ENCODE results near the gene JPH2.
A peak's percentile ranks its signal among the peaks of the same experiment; 100 is the strongest.
"Not testable (repeated sequence)": the region's sequence is repeated elsewhere in the genome, so short reads cannot be mapped to it uniquely, and the experiment has no call there.

JPH2 gene

GRCh38 chr20:44187054-44187771, at the start of gene JPH2:
Gene JPH2 (minus strand): TSS chr20:44187188. CDS start chr20:44186705, 483 bp downstream.
- DNase-seq (ENCODE audit: low spot score) = no peak

GRCh38 chr20:44235702-44236101, 48.7 kb upstream of the JPH2 start:
- no peak for DNase-seq (ENCODE audit: low spot score)

- no peak for DNase-seq (ENCODE audit: low spot score)
Observed at GRCh38 chr20:44234566-44235317, 47.8 kb upstream of the JPH2 start.

- no peak for DNase-seq (ENCODE audit: low spot score)
Observed at GRCh38 chr20:44233436-44234016, 46.5 kb upstream of the JPH2 start.

- DNase-seq (ENCODE audit: low spot score) = not testable (repeated sequence)
Observed at GRCh38 chr20:44232469-44232856, 45.5 kb upstream of the JPH2 start.

GRCh38 chr20:44231713-44232468, 44.9 kb upstream of the JPH2 start:
- DNase-seq (ENCODE audit: low spot score) = no peak

- no peak for DNase-seq (ENCODE audit: low spot score)
Observed at GRCh38 chr20:44231193-44231592, 44.2 kb upstream of the JPH2 start.

GRCh38 chr20:44228465-44229258, 41.7 kb upstream of the JPH2 start:
- no peak for DNase-seq (ENCODE audit: low spot score)

- DNase-seq (ENCODE audit: low spot score) = no peak
Observed at GRCh38 chr20:44224637-44225036, 37.6 kb upstream of the JPH2 start.

GRCh38 chr20:44223721-44224120, 36.7 kb upstream of the JPH2 start:
- DNase-seq (ENCODE audit: low spot score) = no peak

- DNase-seq (ENCODE audit: low spot score) = no peak
Observed at GRCh38 chr20:44222633-44223368, 35.8 kb upstream of the JPH2 start.

- no peak for DNase-seq (ENCODE audit: low spot score)
Observed at GRCh38 chr20:44222027-44222426, 35.0 kb upstream of the JPH2 start.

- DNase-seq (ENCODE audit: low spot score) = no peak
Observed at GRCh38 chr20:44221368-44221954, 34.5 kb upstream of the JPH2 start.

GRCh38 chr20:44219791-44220190, 32.8 kb upstream of the JPH2 start:
- DNase-seq (ENCODE audit: low spot score) = no peak

- no peak for DNase-seq (ENCODE audit: low spot score)
Observed at GRCh38 chr20:44219170-44219730, 32.3 kb upstream of the JPH2 start.

- DNase-seq (ENCODE audit: low spot score) = no peak
Observed at GRCh38 chr20:44218446-44218845, 31.5 kb upstream of the JPH2 start.

- DNase-seq (ENCODE audit: low spot score) = peak; percentile 79
Observed at GRCh38 chr20:44217342-44218092, 30.5 kb upstream of the JPH2 start.

GRCh38 chr20:44215125-44215524, 28.1 kb upstream of the JPH2 start:
- DNase-seq (ENCODE audit: low spot score) = peak; percentile 80

- no peak for DNase-seq (ENCODE audit: low spot score)
Observed at GRCh38 chr20:44212792-44213191, 25.8 kb upstream of the JPH2 start.

Data from Ammon's horn (tissue), 1 donor.